B cell (primary cell): ENCODE results near the gene CD68. TPM values are rescaled to one million over a fixed set of nuclear protein-coding genes. Genes with fewer than 3 reads are reported as not detected.

Experiments
- ATAC-seq: fragments of 200-7000 bp; cut with Tn5 transposase; one replicate; pipeline ENCODE4 v1.10.0; 2021; ENCODE audit warnings: low read depth, mild to moderate bottlenecking, moderate number of reproducible peaks, moderate library complexity
- CTCF ChIA-PET: fragments of 350-600 bp; sonication (Branson Sonifier 250); formaldehyde crosslinking; loops from one replicate; lab custom pipeline; 2021; ENCODE audit warnings: antibody characterized with exemption, inconsistent platforms; lab: Charles Lee
- POLR2A ChIA-PET: fragments of 350-600 bp; sonication (Branson Sonifier 250); formaldehyde crosslinking; loops from one replicate; lab custom pipeline; 2021; ENCODE audit warnings: antibody characterized with exemption; lab: Charles Lee
- DNase-seq: peaks from one replicate; pipeline ENCODE4 v3.0.0; 2013
- H2AFZ ChIP-seq: 2 replicates; pipeline ENCODE4 v1.6.1; 2012; ENCODE audit warnings: mild to moderate bottlenecking, low read depth, low read length; ENCODE audit not compliant: insufficient read depth, poor library complexity, severe bottlenecking
- H3K27ac ChIP-seq, 2 donors: 1 replicate in 1 of 2; 2 replicates in 1 of 2; pipeline ENCODE4 v1.5.1; 2012 to 2013; ENCODE audit warnings: low read length in 2 of 2, mild to moderate bottlenecking in 2 of 2, moderate library complexity in 1 of 2
- H3K27me3 ChIP-seq, 4 experiments: fragments of 200-600 bp in 1 of 4; sonication (generic) in 1 of 4; replicated peaks in 1 of 4; 1 replicate in 2 of 4; 2 replicates in 2 of 4; pipeline versions ENCODE4 v1.6.1 to v1.7.0; 2013 to 2016; ENCODE audit warnings: low read length in 3 of 4, mild to moderate bottlenecking in 2 of 4, mixed read lengths in 1 of 4, moderate library complexity in 1 of 4; ENCODE audit not compliant: insufficient read depth in 4 of 4, control insufficient read depth in 3 of 4; ENCODE audit errors: control extremely low read depth in 1 of 4
- H3K36me3 ChIP-seq, 2 experiments: replicated peaks in 1 of 2; 1 replicate in 1 of 2; 2 replicates in 1 of 2; pipeline versions ENCODE4 v1.6.1 to v1.7.1; 2013; ENCODE audit warnings: low read length in 1 of 2; ENCODE audit not compliant: insufficient read depth in 2 of 2, control insufficient read depth in 1 of 2; ENCODE audit errors: control extremely low read depth in 1 of 2, extremely low read depth in 1 of 2
- H3K4me1 ChIP-seq, 2 donors: fragments of 200-600 bp in 1 of 2; sonication (generic) in 1 of 2; 1 replicate in 1 of 2; 2 replicates in 1 of 2; pipeline versions ENCODE4 v1.5.1 to v1.6.1; 2013 to 2017; ENCODE audit warnings: low read length in 2 of 2; ENCODE audit not compliant: control insufficient read depth in 2 of 2, insufficient read depth in 2 of 2
- H3K4me2 ChIP-seq: replicated peaks from 2 replicates; pipeline ENCODE3; 2012; ENCODE audit warnings: mild to moderate bottlenecking, low read depth, low read length; ENCODE audit not compliant: poor library complexity, severe bottlenecking
- H3K4me3 ChIP-seq, 5 experiments: fragments of 200-600 bp in 1 of 5; sonication (generic) in 1 of 5; 1 replicate in 3 of 5; 2 replicates in 2 of 5; pipeline versions ENCODE4 v1.5.1 to v1.7.0; 2011 to 2016; ENCODE audit warnings: low read length in 4 of 5, mild to moderate bottlenecking in 4 of 5, low read depth in 2 of 5, control low read depth in 1 of 5, moderate library complexity in 1 of 5; ENCODE audit not compliant: insufficient read depth in 1 of 5; ENCODE audit errors: control extremely low read depth in 1 of 5, extremely low read depth in 1 of 5
- H3K79me2 ChIP-seq: fragments of 200-600 bp; sonication (generic); one replicate; pipeline ENCODE4 v1.6.0; 2016; ENCODE audit warnings: low read length; ENCODE audit not compliant: control insufficient read depth, insufficient read depth
- H3K9ac ChIP-seq: fragments of 200-600 bp; sonication (generic); 2 replicates; pipeline ENCODE4 v1.6.1; 2017; ENCODE audit warnings: mild to moderate bottlenecking, low read length, moderate library complexity
- H3K9me3 ChIP-seq, 3 donors: one replicate each; pipeline versions ENCODE4 v1.6.1 to v1.7.1; 2013; ENCODE audit warnings: low read length in 2 of 3; ENCODE audit not compliant: control insufficient read depth in 2 of 3, insufficient read depth in 1 of 3; ENCODE audit errors: control extremely low read depth in 1 of 3
- H4K20me1 ChIP-seq: 2 replicates; pipeline ENCODE4 v1.6.0; 2012; ENCODE audit warnings: mild to moderate bottlenecking, low read length; ENCODE audit not compliant: insufficient read depth, control insufficient read depth, poor library complexity, severe bottlenecking
- H3K27ac Mint-ChIP-seq: one replicate; pipeline ENCODE4 v1.8.0; 2021; ENCODE audit warnings: mixed read lengths
- H3K27me3 Mint-ChIP-seq: one replicate; pipeline ENCODE4 v1.8.0; 2021; ENCODE audit warnings: mixed read lengths
- H3K4me1 Mint-ChIP-seq: one replicate; pipeline ENCODE4 v1.8.0; 2021; ENCODE audit warnings: mixed read lengths
- H3K4me3 Mint-ChIP-seq: one replicate; pipeline ENCODE4 v1.8.0; 2021; ENCODE audit warnings: mixed read lengths
- H3K9me3 Mint-ChIP-seq: one replicate; pipeline ENCODE4 v1.8.0; 2022; ENCODE audit warnings: mixed read lengths; ENCODE audit not compliant: insufficient read depth
- EZH2 ChIP-seq: IDR thresholded peaks from 2 replicates; pipeline ENCODE4 v1.6.1; 2012; ENCODE audit warnings: borderline replicate concordance, low read depth, mild to moderate bottlenecking, moderate library complexity, low read length; ENCODE audit not compliant: insufficient read depth, poor library complexity, severe bottlenecking
- WGBS: methylation state at CpG from one replicate; pipeline ENCODE4 v1.1.5; 2013; ENCODE audit warnings: missing lambda C conversion rate; ENCODE audit not compliant: insufficient coverage; 5-methylcytosine and 5-hydroxymethylcytosine counted together
- intact Hi-C: fragments of 100-400 bp; cut with micrococcal nuclease; formaldehyde crosslinking; loops from one replicate; pipeline ENCODE4 v1.10.0; 2022
- polyA plus RNA-seq: library from polyadenylated mRNA; depleted of rRNA; stranded (reverse); fragments of >200 nt; gene quantifications from 2 replicates; pipeline ENCODE4 v1.2.3, GENCODE V29; 2012
- total RNA-seq, 2 donors: library from RNA; stranded (reverse); fragments of 120-200 nt in 1 of 2; gene quantifications; 1 replicate in 1 of 2; 2 replicates in 1 of 2; pipeline versions ENCODE4 v1.2.3 to v1.2.4, GENCODE V29; 2013 to 2022
- TF ChIP-seq, protein P1 (sequence below): fragments of 200-600 bp; IDR thresholded peaks from one replicate; pipeline ENCODE4 v1.8.0; 2022; ENCODE audit warnings: antibody characterized with exemption, mild to moderate bottlenecking

Gene CD68
- total and polyA plus RNA-seq, 2 donors (not counting 1 experiment from before 2014, with no cell fraction given), result 3.9 to 12.9 TPM

DNA sequence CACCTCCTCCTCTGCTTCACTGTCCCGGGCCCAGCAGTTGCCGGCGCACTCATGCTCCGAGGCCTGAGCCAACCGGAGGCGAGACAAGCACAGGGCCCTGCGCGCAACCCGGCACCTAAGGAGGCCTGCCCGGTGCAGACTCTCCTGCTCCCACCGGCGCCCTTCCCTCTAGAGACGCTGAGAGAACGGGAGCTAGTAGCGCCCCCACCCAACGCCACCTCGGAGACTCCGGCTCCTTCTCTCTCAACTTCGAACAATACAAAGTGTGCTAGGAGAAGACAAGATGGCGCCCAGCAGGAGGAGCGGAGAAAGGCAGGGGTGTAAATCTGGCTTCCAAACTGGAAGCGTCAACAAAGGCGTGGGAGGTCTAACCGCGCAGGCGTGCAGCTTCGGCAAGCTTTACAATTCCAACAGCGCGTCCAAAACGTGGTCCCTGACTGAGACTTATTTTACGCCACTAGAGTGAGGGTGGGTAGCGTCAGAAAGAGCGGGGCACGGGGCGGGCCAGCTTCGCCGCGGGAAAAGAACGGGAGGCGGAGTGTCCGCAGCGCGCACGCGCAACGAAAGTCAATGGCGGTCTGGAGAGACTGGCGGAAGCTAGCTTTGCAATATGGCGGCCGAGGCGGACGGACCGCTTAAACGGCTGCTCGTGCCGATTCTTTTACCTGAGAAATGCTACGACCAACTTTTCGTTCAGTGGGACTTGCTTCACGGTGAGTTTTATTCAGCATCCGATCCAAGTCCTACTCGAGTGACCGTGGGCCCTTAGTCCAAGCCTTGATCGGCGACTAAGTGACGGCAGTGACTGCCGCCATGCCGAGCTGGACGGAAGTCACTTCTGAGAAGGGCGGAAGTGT, 4.0 kb downstream of the CD68 start, which contains the start of gene MPDU1:
MPDU1 (plus strand) TSS at position 600 of the 857 bp plus-strand sequence; CDS start at position 611, 11 bp downstream.
- intact Hi-C loops, result loop anchor here (1.0 to 10.0 kb wide), 5 partner anchors 11 to 539 kb away; partner anchors contain the start of genes FXR2, SENP3 and SLC16A11
- H3K4me1 ChIP-seq, result peaks cover 48 to 68% of the 10 kb centered on the region in 2 donors
- POLR2A ChIA-PET, result interaction anchor here (0.6 to 2.4 kb wide), 15 partner anchors 9 to 275 kb away, joined by 3 to 25 read pairs (median 5); partner anchors contain the start of genes ACAP1, FXR2, SAT2 and SENP3
- H3K27ac ChIP-seq, result peak within 1 kb of the TSS; percentile 91 to 95
- peaks cover 7% of the 10 kb centered on the region for H4K20me1 ChIP-seq
- H3K4me2 ChIP-seq, result peak within 1 kb of the TSS; percentile 78
- H3K27me3 Mint-ChIP-seq, result no peaks in the 10 kb centered on the region
- peak within 1 kb of the TSS; percentile 86 for H2AFZ ChIP-seq
- TF ChIP-seq, protein P1, sequence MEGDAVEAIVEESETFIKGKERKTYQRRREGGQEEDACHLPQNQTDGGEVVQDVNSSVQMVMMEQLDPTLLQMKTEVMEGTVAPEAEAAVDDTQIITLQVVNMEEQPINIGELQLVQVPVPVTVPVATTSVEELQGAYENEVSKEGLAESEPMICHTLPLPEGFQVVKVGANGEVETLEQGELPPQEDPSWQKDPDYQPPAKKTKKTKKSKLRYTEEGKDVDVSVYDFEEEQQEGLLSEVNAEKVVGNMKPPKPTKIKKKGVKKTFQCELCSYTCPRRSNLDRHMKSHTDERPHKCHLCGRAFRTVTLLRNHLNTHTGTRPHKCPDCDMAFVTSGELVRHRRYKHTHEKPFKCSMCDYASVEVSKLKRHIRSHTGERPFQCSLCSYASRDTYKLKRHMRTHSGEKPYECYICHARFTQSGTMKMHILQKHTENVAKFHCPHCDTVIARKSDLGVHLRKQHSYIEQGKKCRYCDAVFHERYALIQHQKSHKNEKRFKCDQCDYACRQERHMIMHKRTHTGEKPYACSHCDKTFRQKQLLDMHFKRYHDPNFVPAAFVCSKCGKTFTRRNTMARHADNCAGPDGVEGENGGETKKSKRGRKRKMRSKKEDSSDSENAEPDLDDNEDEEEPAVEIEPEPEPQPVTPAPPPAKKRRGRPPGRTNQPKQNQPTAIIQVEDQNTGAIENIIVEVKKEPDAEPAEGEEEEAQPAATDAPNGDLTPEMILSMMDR, result no peak
- no peak for TF ChIP-seq EZH2
- peak within 1 kb of the TSS; percentile 100 for H3K27ac Mint-ChIP-seq
- peak within 1 kb of the TSS; percentile 77 to 96 (median 86) for H3K4me3 ChIP-seq
- H3K79me2 ChIP-seq, result peaks cover 48% of the 10 kb centered on the region
- no peaks in the 10 kb centered on the region for H3K27me3 ChIP-seq
- H3K4me3 Mint-ChIP-seq, result peak within 1 kb of the TSS; percentile 100
- peaks cover 0 to 27% of the 10 kb centered on the region in 2 experiments for H3K36me3 ChIP-seq
- H3K9ac ChIP-seq, result peak within 1 kb of the TSS; percentile 85
- H3K9me3 Mint-ChIP-seq, result no peaks in the 10 kb centered on the region
- peaks cover 57% of the 10 kb centered on the region for H3K4me1 Mint-ChIP-seq
- no peaks in the 10 kb centered on the region for H3K9me3 ChIP-seq
- ATAC-seq (peak; percentile 78), DNase-seq (peak; percentile 98)
- CTCF ChIA-PET, result interaction anchor here (0.7 to 7.9 kb wide), 12 partner anchors 8 to 539 kb away, joined by 3 to 111 read pairs (median 4); partner anchors contain the start of genes SENP3, TNFSF12, TNFSF13 and TP53
- WGBS, result 20% methylated on average over 61 of the region's 69 CpGs
